GM18508 (cell line): Measurements from ENCODE around the gene DUSP9.

ENCODE experiments used
- ATAC-seq: cut with Tn5 transposase; IDR thresholded peaks from one replicate; pipeline ENCODE4 v1.9.1; 2021; ENCODE audit warnings: moderate number of reproducible peaks; ENCODE audit not compliant: insufficient read depth, unreplicated experiment

DUSP9 gene

DNA sequence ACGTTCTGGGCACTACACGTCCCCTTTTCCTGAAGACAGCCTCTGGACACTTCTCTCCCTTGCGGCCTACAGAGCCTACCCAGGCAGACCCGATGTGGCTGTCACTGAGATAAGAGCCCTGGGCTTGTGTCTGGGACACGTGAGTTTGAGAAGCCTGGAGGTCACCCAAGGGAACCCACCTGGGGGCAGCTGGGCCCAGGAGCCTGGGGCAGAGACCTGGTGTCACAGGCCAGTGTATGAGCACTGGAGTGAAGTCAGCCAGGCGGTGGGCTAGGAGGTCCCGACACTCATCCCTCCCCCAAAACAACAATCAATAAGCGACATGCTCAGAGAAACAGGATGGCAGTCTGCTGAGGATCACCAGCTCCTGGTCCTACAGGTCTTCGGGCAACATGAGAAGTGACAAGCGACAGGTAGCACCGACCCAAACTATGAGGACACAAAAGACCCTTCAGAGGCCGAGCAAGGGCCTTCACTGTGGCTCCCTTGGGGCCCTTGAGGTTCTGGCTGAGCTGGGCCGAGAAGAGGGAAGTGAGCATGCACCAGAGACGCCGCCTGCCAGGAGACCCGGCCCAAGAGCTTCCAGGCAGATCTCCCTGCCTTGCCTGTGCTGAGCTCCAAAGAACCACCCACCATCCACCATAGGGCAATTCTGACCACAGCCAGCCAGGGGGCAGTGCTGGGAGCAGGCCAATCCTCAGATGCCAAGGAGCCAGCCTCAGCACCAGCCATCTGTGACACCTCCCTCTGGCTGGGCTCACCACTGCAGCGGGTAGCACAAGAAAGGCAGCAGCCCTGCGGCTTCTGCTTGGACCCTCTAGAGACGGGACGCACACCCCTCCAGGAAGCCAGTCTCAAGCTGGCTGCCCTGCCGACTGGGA, 11.0 kb upstream of the DUSP9 start:
- ATAC-seq, result no peak

DNA sequence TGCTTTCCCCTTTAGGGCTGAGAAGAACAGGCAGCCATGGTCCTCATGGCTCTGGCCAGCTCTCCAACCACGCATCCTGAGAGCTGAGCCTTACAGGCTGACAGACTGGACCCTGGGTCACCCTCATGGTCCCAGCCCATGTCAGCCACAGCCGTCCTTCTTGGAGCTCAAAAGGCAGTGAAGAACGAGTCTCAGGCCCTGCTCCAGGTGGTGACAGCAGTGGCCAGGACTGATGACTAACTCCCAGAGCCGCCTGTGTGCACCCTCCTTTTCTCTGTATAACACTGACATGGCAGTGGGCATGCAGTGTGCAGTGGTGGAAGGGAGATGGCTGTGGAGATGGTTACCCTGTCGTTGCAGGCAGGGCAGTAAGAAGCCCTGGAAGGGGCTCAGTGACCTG, 10.3 kb upstream of the DUSP9 start:
- no peak for ATAC-seq

DNA sequence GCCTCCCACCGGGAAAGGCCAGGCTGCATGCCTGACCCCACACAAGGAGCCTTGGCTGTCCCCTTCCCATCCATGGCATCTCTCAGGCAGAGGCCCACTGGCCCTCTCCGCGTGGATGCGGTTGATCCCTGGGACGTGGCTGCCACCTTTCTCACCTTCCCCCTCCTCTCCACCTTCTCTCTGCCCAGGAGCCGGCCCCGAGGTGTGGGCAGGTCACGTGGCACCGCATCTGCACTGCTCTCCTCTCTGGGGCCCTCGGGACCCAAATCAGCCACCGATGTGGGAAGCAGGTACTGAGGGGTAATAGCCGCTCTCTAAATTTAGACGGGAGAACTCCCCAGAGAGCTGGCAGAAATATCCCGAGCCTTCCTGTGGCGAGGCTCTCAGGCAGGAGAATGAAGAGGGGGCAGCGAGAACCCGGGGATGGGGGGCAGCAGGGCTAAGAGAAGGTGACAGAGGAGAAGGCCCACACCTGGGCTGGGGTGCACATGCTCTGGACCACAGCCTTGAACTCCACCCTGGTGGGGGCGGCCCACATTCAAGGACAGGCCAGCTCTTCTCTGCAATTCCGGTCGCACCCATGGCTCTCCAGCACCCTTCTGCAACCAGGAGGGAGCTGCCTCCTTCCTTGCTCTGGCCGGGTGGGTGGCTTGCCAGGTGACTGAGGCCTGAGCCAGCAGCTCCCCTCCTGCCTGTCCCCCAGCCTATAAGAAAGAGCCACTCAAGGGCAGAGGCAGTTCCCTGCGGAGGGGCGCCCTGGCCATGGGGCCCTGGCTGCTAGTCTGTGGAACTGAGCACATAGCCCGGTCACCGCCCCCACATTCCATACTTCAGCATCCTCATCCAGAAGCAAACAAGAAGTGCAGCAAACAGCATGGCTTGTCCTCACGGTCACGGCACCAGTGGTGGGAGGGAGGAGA, 9.6 kb upstream of the DUSP9 start:
- ATAC-seq, result no peak

DNA sequence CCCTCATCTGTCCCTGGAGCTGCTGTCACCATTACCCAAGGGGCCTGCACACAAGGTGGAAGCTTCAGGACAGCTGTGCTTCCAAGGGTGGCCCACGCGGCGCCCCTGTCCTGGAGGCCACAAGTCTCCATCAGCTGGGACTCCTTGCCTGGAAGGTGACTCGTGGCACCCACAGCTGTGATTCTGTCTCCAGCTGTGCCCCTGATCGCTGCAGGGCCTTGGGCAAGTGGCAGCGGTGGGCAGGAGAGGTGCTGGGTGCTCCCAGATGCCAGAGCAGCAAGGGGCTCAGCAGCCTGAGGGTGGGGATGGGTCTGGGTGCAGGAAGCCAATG, 9.0 kb upstream of the DUSP9 start:
- ATAC-seq, result no peak

DNA sequence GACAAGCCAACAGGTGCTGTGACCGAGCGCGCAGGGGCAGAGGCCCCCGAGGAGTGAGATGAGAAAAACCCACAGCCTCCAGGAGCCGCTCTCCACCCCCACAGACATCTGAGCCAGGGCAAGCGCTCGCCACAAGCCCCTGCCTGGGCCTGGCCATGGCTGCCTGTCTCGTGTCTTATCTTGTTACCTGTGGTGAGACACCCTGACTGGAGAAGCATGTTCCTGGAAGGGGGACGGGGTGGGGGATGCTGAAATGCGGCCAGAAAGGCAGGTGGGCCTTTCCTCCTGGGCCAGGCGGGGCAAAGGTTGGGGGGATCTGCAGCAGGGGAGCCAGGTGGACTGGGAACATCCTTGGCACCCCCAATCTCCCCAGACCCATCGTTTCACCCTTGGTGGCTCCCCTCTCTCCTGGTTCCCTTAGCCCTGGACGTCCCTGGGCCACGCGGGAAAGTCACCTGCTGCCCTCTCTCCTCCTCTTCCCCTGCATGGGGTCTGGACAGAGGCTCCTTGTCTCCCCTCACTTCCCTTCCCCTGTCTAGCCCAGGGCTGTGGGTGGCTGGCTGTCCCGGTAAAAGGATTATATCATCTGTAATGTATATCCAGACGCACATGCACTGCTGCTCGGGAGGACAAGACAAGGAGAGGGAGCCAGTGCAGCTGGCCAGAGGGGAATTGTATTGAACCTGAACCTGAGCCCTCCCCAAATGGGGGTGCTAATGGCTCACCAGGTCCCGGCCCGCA, 8.4 kb upstream of the DUSP9 start:
- no peak for ATAC-seq

DNA sequence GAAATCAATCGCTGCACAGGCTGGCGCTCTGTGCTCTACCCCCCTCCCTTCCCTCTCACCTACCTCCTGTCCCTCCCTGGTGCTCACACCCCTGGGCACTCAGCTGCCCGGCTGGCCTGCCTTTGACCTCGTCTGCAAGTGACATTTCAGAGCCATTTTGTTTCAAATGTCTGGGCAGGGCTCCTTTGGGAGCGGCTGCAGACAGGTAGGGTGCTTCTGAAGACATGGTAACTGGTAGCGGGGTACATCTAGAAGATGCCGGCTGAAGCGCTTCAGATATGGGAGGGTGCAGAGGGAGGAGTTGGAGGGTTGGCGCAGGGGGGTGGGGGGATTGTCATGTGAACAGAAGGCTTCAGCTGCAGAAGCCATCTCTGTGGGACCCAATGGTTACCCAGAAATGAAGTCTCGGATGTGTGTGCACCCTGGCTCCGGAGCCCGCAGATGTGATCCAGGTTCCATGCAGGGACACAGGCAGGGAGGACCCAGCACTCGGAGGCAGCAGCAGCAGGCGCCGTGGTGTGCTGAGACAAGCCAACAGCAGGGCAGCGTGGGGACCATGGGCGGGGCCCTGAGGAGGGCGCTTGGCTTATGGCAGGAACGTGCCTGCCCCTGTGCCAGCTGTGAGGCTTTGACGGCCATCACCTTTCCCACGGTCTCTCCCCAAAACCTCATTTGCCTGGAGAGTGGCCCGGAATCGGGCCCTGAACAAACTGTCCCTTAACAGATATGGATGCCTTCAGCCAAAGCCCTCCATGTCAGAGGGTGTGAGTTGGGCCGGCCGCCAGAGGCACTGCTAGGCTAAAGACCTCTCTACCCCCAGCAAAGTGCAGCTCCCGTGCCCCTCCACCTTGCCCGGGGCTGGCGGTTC, 7.6 kb upstream of the DUSP9 start:
- ATAC-seq, result no peak

DNA sequence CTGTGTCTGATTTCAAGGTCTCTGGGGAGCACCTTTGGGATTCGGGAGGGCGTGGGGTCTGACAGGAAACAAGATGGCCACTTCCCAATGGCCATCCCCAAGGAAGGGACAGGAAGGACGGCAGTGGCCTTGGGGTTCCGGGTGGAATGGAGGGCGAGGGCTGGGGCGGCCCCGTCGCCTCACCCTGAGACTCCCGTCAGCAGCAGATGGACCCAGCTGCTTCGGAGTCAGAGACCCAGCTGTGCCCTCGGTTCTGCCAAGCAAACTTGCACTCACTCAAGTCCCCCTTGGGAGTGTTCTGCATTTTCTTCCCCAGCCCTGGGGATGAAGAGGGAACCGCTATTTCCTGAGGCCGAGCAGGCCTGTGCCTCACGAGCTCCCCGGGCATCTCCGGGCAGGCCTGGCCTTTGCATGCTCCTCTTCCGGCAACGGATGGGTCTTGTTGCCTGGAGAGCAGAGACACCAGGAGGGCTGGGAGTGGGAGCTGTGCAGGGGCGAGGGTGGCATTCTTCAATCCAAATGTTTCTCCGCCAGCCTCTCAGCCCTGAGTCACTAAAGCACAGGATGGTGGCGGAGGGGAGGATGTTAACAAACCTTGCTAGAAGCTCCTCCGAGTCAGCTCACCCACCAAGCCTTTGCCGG, 6.8 kb upstream of the DUSP9 start:
- ATAC-seq, result no peak

DNA sequence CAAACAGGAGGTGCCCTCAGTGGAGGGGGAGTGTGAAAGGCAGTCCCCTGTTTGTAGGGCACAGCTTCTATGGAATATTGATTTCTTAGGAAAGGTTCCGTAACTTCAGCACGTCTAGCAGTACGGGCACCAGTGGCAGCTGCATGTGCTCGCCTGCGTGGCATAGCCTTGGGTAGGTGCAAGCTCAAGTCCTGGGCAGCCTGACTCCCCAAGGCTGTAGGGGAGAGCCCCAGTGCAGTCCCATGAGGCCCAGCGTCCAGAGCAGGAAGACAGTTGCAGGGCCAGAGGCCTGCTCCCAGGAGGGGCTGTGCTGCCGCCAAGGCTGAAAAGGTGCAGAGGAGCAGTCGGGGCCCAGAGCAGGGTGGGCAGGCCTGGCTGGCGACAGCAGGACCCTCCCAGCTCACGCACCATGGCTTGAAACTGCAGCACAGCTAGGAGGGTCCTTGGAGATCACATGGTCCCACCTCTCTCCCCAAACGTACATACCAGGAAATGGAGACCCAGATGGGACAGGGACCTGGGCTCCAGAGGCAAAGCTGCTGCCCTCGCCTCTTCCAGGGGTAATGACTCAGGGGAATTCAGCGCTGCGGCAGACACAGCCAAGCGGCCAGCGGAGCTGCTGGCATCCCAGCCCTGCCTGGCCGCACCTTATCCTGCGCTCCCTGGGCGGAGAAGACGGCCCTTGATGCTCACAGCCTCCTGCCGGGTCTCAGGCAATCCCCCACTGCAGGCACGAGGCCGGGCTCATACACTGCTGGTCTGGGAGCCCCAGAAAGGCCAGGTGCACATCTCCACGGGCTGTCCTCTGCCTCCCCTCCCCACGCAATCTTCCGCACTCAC, 6.0 kb upstream of the DUSP9 start:
- ATAC-seq, result no peak

DNA sequence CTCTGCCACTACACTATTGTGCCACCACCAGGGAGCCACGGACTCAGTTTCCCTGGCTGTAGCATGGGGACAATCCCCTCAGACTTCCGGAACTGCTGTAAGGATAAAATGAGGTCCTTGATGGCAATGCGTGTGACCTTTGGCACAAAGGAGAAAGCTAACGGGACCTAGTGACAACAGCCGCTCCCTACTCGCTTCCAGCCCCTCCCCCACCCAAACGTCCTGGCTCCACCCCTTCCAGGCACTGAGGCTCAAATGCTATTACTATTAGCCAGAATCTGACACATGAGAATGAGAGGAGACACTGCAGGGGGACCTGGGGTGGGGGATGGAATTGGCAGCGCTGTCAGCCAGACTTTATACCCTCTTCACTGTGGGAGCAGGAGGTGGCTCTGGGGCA, 5.4 kb upstream of the DUSP9 start:
- ATAC-seq, result no peak

DNA sequence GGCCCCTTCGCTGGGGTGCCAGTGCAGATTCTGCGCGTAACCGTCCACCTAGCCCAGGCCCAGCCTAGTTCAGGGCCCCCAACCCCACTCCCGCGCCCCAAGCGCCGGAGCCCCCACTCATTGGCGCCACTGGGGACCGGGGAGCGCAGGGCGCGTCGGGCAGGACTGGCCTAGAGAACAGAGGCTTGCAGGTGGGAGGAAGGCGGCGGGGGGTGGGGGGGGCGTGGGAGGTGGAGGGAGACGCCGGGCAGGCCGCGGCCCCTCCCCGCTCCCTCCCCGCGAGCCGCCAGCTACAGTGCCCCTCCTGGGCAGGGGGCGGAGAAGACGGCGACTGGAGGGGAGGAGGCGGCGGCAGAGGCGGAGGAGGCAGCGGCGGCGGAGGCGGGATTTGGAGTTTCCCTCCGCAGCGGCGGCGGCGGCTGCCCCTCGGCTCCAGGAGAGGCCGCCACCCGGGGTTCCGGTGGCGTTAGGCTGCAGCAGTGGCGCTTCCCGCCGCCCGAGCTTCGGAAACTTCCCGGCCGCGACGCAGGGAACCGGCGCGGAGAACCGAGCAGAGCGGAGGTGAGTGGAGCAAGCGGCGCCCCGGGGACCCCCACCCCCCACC, 4.8 kb upstream of the DUSP9 start:
- no peak for ATAC-seq

DNA sequence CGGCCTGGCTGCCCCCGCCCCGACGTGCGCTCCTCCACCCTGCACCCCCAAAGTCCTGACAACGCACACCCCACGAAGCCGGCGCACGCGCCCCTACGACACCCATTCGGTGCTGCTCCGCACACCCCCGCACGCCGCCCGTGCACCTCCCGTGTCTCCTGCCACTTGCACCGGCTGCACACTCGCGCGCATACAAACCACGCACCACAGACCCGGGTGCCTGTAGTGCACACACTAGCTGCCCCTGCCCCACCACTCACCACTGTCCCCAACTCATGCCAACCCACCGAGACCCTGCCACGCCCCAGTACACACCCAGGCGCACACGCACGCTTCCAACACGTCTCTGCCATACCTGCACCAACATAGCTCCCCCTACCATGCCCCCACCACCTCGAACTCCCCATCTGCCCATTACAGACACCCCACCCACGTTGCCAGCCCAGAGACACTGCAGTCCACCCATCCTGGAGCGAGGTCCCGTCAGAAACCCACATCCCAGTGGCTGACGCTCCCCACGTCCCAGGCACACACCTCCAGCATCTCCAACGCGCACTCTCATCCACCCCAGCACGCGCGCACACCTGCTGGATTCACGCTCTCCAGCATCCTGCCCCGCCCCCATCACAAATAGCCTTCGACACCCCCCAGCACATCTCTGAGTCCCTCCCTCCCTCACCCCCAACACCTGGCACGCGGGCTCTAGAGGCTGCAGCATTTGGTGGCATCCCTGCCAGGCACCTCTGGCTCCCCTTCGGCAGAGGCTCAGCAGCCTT, 4.2 kb upstream of the DUSP9 start:
- no peak for ATAC-seq

DNA sequence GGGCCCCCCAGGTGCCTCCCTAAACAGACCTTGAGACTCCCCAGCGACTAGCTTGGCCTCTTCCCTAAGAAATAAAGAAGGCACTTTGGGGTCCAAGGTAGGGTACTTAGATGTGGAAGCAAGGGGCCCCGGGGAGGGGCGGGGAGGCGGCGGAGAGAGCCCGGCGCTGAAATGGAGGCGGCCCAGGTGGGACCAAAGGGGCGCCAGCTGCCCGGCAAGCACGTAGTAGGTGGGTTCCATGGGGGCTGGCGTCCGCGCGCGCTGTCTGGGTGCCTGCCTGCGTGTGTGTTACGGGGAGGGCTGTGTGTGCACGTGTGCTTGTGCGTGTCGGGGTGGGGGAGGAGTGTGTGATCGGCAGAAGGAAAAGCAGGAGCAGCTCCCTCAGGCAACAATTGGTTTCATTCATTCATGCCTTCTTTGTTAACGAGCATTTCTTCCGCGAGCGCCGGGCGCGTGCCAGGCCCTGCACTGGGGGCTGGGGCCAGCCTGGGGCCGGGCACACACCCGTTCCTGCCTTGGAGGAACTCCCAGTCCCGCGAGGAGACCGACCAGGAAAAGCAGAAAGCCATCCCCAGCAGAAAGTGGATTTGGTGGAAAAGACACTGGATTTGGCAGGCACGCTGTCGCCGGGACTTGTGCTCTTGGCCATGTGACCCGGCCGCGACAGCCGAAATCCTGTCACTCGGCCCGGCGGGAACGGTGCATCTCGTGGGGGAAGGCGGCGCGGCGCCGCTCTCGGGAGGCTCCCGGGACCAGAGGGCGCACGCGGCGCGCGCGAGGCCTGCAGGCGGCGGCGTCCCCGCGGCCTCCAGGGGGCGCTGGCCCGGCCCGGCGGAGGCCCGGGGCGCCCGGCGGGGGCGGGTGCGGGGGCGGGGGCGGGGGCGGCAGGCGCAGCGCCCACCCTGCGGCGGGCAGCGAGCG, 3.3 kb upstream of the DUSP9 start:
- no peak for ATAC-seq

DNA sequence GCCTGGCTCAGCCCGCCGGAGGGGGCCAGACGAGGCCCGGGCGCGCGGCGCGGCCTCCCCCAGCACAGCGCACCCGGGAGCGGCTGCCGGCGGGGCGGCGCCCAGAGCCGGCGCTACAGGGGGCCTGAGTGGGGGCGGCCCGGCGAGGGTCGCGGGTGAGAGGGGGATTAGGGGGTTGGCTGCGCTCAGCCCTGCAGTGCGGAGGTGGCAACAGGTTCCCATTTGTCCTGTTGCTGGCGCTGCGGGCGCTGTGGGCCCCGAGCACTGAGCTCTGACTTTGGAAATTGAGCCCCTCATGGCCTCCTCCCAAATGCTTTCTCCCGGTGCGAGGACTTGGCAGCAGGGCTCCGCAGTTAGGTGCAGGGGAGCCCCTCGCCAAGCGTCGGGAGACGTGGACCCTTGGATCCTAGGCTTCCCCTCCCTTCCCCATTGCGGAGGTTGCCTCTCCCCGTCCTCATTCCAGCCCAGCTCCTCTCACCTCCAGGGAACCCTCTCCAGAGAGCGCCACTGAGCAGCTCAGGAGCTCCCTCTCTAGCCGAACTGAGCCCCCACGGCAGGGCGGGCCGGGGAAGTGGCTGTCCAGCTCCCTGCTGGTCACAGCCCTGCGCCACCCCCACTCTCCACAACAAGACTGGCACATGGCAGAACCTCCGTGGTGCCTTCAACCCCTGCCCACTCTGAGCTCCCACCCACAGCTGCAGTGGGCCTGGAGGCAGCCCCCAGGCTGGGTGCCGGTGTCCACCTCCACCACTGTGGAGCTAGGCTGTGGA, 2.5 kb upstream of the DUSP9 start:
- ATAC-seq, result no peak

DNA sequence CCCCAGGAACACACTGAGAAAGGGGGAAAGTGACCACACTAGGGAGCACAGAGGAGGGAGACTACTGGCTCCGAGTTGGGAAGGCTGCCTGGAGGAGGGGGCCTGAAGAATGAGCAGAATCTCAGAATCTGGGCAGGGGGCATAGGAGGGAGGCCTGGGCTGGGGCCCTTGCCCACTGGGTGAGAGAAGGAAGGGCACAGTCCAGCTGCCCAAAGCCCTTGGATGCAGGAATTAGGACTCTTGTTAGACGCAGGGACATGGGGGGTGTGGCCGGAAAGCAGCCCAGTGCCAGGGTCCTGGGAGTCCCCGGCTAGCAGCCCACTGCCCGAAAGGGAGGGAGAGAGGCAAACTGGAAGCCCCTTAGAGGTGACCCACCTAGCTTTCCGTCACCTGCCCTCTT, 1.9 kb upstream of the DUSP9 start:
- no peak for ATAC-seq

DNA sequence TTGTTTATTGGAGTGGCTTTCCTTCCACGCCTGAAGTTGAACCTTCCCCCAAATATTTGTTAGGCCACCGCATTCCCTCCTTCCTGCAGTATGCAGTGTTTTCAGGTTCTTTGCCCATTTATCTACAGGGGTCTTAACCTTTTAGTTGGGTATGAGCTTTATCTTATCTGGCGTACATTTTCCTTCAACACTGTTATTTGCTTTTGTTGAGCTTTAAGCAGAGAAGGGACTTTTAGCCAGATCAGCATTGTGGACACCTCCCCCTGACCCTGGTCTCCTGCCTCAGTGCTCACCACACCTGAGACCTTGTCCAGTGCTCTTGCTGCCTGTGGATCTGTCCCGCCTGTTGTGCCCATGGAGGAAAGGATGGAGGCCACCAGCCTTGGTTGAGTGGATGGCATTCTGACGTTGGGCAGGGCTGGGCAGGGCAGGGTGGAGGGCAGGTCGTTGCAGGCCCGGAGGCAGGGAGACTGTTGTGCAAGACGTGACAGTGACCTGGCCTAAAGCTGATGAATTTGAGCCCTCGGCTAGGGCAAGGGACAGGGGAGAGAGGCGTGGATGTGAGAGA, 998 bp upstream of the DUSP9 start:
- no peak for ATAC-seq
